ENCODE data around the gene ARCN1. TPM values are rescaled to one million over a fixed set of nuclear protein-coding genes. Genes with fewer than 3 reads are reported as not detected.

Gene ARCN1
- total RNA-seq, 1 donor from 2014 or later, result 88.7 TPM

DNA sequence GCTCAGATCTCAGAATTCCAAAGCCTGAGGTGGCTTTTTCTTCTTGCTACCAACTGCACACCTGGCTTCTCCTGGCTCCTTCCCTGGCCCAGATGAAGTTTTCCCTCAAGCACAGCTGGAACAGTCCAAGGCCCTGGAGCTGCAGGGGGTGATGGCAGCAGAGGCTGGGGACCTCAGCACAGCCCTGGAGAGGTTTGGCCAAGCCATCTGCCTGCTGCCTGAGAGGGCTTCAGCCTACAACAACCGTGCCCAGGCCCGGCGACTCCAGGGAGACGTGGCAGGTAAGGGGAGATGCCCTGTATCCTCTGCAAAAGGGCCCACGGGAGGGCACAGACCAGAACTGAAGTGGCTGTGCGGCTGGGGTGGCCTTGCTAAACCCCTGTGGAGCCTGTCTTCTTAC lies 43.7 kb upstream of the ARCN1 start:
- no peak overlapping the region for H3K4me3 ChIP-seq (ENCODE audit: low read depth, low read length)
- no peak for DNase-seq (ENCODE audit: low read depth)
- TF ChIP-seq CTCF (conservative IDR thresholded peaks at IDR 0.05; ENCODE audit: low read depth, low read length), result no peak

- DNase-seq (ENCODE audit: low read depth), result no peak
- peak overlapping the region; percentile 82 for H3K4me3 ChIP-seq (ENCODE audit: low read depth, low read length)
- TF ChIP-seq CTCF (conservative IDR thresholded peaks at IDR 0.05; ENCODE audit: low read depth, low read length), result no peak
Measured at GRCh38 chr11:118529584-118530175, 42.5 kb upstream of the ARCN1 start.

GRCh38 chr11:118530180-118530682 lies 42.0 kb upstream of the ARCN1 start:
- DNase-seq (ENCODE audit: low read depth), result no peak
- no peak for TF ChIP-seq CTCF (conservative IDR thresholded peaks at IDR 0.05; ENCODE audit: low read depth, low read length)
- peak overlapping the region; percentile 82 for H3K4me3 ChIP-seq (ENCODE audit: low read depth, low read length)

- no peak for TF ChIP-seq CTCF (conservative IDR thresholded peaks at IDR 0.05; ENCODE audit: low read depth, low read length)
- peak within 1 kb of the TSS; percentile 82 for H3K4me3 ChIP-seq (ENCODE audit: low read depth, low read length)
- no peak for DNase-seq (ENCODE audit: low read depth)
Measured at GRCh38 chr11:118530683-118531596, 41.3 kb upstream of the ARCN1 start, which contains the start of gene TMEM25. Gene TMEM25 (plus strand): TSS chr11:118531192. CDS start chr11:118531802, 610 bp downstream.

GRCh38 chr11:118531597-118532084 lies 40.6 kb upstream of the ARCN1 start:
- DNase-seq (ENCODE audit: low read depth), result no peak
- H3K4me3 ChIP-seq (ENCODE audit: low read depth, low read length), result peak overlapping the region; percentile 82
- TF ChIP-seq CTCF (conservative IDR thresholded peaks at IDR 0.05; ENCODE audit: low read depth, low read length), result no peak

- H3K4me3 ChIP-seq (ENCODE audit: low read depth, low read length), result peak overlapping the region; percentile 82
- DNase-seq (ENCODE audit: low read depth), result no peak
- no peak for TF ChIP-seq CTCF (conservative IDR thresholded peaks at IDR 0.05; ENCODE audit: low read depth, low read length)
Measured at GRCh38 chr11:118532091-118532490, 40.1 kb upstream of the ARCN1 start.

Data from epithelial cell of proximal tubule (primary cell).